GM19452 (cell line): ENCODE data around the gene FAM180A.
"Not testable (repeated sequence)": the region's sequence is repeated elsewhere in the genome, so short reads cannot be mapped to it uniquely, and the experiment has no call there.

ENCODE experiments used
- ATAC-seq: cut with Tn5 transposase; IDR thresholded peaks from one replicate; pipeline ENCODE4 v1.9.1; 2021; ENCODE audit not compliant: unreplicated experiment

The FAM180A gene

GRCh38 chr7:135748770-135749169 is at the start of gene FAM180A:
Gene FAM180A, minus strand, starts transcription at chr7:135748813. Its CDS starts 233 bp downstream, at chr7:135748580.
- ATAC-seq = no peak

GRCh38 chr7:135798095-135798494 is 49.5 kb upstream of the FAM180A start:
- ATAC-seq = no peak

GRCh38 chr7:135795846-135796570 is 47.4 kb upstream of the FAM180A start:
- no peak for ATAC-seq

GRCh38 chr7:135793841-135794240 is 45.2 kb upstream of the FAM180A start:
- ATAC-seq = no peak

GRCh38 chr7:135792866-135793265 is 44.3 kb upstream of the FAM180A start:
- ATAC-seq = no peak

- no peak for ATAC-seq
Measured at GRCh38 chr7:135792363-135792668, 43.7 kb upstream of the FAM180A start.

GRCh38 chr7:135791543-135792362 is 43.1 kb upstream of the FAM180A start:
- no peak for ATAC-seq

- no peak for ATAC-seq
Measured at GRCh38 chr7:135790371-135790977, 41.9 kb upstream of the FAM180A start.

- ATAC-seq = no peak
Measured at GRCh38 chr7:135789956-135790355, 41.3 kb upstream of the FAM180A start.

GRCh38 chr7:135789431-135789830 is 40.8 kb upstream of the FAM180A start:
- ATAC-seq = no peak

- no peak for ATAC-seq
Measured at GRCh38 chr7:135786911-135787310, 38.3 kb upstream of the FAM180A start.

GRCh38 chr7:135785065-135785464 is 36.5 kb upstream of the FAM180A start:
- ATAC-seq = no peak

- ATAC-seq = no peak
Measured at GRCh38 chr7:135784013-135784412, 35.4 kb upstream of the FAM180A start.

GRCh38 chr7:135782801-135783200 is 34.2 kb upstream of the FAM180A start:
- ATAC-seq = no peak

- ATAC-seq = no peak
Measured at GRCh38 chr7:135782377-135782776, 33.8 kb upstream of the FAM180A start.

- no peak for ATAC-seq
Measured at GRCh38 chr7:135777626-135778398, 29.2 kb upstream of the FAM180A start.

- ATAC-seq = not testable (repeated sequence)
Measured at GRCh38 chr7:135775915-135776314, 27.3 kb upstream of the FAM180A start.

- ATAC-seq = no peak
Measured at GRCh38 chr7:135775230-135775629, 26.6 kb upstream of the FAM180A start.

- no peak for ATAC-seq
Measured at GRCh38 chr7:135774284-135774683, 25.7 kb upstream of the FAM180A start.

- no peak for ATAC-seq
Measured at GRCh38 chr7:135773464-135773863, 24.9 kb upstream of the FAM180A start.

- no peak for ATAC-seq
Measured at GRCh38 chr7:135772639-135773222, 24.1 kb upstream of the FAM180A start.
